Stimulated activated CD8-positive, alpha-beta memory T cell treated with anti-CD3 and anti-CD28 coated beads, Interleukin-4, amount 100 ng/mL, for 1 hour (primary cell): ENCODE data around the gene MAP3K21.

Experiments
- DNase-seq, 2 donors: peaks; one replicate each; pipeline ENCODE4 v3.0.0-alpha.2; 2020; ENCODE audit warnings: low read depth in 2 of 2, low spot score in 1 of 2

MAP3K21 gene

DNA sequence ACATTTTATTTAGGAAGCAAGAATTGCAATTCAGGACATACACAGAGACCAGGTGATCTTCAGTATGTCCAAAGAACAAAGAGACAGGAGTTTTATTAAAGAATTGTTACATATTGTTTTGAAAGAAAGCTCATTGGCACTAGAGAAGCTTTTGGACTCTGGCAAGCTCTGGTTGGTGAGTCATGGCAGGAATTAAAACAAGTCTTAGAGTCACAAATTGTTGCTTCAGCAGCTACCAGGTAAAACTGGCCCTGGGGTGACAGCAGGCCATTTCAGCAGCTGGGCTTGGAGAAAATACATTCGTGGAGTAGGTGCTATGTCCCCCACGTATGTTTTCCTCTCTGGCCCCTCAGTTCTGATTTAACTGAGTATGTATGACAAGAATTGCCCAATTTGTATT, 58.8 kb downstream of the MAP3K21 start:
- DNase-seq = no peak

DNA sequence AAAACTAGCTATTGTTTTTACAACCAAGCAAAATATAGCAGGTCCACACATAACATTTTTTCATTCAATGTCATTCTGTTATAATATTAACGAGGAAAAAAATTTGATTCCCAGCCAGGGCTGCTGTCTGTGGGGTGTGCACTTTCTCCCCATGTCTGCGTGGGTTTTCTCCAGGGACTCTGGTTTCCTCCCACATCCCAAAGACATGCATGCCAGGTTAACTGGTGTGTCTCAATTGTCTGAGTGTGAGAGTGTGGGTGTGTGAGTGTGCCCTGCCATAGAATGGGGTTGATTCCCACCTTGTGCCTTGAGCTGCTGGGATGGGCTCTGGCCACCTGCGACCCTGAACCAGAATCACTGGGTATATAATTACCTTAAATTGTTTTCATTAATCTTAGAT, 60.1 kb downstream of the MAP3K21 start:
- no peak for DNase-seq

DNA sequence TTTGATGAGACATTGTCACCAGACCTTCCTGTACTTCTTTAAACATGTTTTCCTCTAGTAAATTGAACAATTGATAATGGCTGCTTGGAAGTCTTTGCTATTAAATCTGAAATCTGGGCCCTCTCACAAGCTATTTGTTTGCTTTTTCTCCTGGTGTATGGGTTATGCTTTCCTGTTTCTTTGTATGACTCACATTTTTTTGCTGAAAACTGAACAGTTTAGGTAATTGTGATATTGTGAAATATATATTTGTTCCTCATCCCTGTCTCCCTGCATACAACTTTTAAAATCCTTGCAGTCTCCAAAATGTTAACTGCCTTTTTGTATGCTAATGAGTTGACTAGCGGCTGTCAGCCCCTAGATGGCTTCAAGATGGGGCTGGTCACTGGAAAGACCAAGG, 61.6 kb downstream of the MAP3K21 start:
- DNase-seq = no peak

- DNase-seq = no peak
Measured at GRCh38 chr1:233389893-233390292, 62.4 kb downstream of the MAP3K21 start.

DNA sequence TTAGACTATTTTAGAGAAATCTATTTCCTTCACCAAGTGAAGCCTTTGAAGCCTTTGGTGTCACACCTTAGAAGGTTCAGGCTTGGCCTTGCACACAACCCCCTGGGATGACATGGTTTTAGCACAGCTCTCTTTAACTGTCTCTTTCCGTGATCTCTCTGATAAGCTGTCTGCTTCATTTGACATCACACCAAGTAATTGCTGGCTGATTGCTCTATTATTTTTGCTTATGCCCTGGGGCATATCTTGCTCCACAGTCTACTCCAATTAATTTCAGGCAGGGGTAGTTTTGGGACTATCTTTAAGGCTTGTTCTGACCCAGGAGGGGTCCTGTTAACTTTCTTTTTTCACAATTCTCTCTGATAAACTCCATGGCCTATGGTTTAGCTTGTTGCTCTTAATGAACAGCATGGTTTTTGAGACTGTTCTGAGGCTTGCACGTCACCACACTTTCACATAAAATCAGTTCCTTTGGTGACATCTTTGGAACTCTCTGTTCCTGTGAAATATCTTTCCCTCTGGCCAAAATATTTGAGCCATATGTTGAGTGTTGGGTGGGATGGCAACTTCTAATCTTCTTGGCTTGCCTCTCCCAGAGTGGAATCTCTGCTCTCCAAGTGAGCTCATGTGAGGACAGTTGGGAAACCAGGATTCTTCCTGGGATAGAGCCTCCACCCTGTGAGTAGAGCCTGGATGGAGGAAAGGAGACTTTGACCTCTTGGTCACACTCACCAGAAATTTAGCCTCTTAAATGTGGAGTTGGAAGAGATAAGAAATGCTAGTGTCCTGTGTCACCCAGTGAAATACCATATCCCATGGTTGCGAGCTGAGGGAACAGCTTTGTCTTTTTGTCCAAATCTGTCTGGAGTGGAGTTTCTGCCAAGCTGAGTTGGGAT, 63.6 kb downstream of the MAP3K21 start:
- DNase-seq = no peak

DNA sequence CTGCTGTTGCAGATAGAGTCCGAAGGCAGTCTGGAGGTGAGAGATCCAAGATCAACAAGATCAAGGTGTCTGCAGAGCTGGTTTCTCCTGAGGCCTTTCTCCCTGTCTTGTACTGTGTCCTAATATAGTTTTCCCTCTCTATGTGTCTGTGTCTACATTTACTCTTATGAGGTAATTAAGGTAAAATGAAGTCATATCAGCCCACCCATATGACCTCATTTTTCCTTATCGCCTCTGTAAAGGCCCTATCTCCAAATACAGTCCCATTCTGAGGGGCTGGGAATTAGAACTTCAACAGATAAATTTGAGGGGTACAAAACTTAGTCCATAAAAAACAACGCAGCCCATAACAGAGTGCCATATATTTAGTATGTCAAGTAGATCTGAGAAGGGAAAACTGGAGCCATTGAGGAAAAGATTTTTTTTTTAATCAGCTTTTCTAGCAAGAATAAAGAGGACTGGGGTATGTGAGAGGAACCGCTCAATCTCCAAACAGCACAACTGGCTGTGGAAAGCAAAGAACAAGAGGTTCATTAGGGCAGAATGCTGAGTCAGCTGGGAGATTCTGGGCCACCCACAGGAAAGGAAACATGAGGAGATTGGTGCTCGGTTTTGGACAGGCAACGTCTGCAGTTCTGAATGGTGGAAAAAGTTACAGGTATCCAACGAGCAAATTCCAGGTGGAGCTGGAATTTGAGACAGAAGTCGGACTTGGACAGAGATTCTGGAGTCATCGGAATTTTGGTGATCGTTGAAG, 65.7 kb downstream of the MAP3K21 start:
- DNase-seq = no peak

DNA sequence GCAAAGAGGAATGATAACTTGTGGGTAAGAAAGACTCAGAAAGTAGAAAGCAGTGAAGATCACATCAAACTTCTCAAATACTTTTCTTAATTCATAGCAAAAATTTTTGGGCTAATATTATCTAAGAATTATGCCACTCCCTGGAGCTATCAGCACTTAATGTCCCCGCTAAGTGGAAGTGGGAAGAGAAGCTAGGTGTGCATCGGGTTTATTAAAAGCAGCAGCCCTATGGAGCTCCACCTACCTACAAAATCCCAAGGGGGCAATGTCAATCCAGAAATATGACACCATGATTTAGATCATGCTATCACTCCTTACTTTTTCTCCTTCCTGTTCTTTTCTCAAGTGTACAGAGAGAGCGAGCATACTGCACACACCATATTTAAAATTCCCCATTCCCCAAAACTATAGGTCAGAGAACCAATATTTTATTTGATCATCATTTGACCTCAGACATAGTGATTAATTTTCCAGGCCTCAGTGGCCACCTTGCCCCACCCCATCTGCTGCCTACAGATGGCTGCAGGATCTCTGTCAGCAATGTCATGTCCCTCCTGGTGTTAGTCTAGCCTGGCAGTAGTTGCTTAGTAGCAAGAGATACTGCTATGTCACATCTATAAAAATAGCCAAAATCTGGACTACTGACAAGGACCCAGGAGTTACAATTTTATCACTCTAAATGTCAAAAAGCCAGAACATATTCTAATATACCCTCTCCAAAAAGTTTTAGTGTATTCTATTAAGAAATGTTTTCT, 66.6 kb downstream of the MAP3K21 start:
- no peak for DNase-seq

DNA sequence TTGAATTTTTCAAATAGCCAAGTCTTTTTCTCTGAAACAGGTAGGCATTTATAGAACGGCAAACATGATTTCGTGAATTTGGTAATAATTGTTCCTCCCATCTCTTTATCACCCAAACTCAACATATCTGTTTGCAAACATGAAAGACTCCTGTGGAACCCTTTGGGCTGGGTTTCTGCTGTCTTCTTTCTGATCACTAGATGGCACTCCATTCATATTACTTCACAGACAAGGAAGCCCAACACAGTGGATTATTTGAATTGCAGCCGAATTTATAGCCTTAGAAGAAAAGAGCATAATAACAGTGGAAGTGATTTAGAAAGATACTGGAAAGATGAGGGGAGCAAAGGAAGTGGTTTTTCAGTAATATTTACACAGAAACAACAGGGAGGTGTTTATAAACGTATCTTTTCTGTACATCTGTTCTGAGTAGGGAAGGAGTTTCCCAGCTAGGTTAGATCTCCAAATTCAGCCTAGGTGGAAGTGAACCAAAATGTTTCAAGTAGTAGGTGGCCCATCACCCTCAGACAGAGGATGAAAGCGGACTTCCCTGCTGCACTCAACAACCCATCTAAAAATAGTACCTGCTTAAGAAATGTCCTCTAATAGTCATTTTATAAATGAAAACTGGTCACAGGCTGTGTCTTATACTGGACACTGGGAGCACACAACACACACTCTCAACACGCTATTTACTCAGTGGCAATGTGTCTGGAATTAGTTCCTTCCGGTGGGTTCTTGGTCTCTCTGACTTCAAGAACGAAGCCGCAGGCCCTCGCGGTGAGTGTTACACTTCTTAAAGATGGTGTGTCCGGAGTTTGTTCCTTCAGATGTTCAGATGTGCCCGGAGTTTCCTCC, 67.6 kb downstream of the MAP3K21 start:
- DNase-seq = no peak

DNA sequence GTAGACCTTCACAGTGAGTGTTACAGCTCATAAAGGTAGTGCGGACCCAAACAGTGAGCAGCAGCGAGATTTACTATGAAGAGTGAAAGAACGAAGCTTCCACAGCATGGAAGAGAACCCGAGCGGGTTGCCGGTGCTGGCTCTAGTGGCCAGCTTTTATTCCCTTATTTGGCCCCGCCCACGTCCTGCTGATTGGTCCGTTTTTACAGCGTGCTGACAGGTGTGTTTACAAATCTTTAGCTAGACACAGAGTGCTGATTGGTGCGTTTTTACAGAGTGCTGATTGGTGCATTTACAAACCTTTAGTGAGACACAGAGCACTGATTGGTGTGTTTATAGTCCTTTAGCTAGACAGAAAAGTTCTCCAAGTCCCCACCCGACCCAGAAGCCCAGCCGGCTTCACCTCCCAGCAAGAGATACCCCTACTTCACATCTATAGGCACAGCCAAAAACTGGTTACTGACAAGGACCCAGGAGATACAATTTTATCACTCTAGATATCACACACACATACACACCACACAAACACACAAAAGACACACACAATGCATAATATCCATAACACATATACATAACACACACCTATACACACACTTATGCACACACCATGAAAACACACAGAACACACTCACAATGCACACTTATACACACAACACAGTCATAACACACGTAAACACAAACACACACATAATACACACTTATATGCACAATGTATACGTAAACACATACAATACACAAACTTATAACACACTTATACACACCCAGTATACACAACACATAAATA, 68.5 kb downstream of the MAP3K21 start:
- DNase-seq = no peak

DNA sequence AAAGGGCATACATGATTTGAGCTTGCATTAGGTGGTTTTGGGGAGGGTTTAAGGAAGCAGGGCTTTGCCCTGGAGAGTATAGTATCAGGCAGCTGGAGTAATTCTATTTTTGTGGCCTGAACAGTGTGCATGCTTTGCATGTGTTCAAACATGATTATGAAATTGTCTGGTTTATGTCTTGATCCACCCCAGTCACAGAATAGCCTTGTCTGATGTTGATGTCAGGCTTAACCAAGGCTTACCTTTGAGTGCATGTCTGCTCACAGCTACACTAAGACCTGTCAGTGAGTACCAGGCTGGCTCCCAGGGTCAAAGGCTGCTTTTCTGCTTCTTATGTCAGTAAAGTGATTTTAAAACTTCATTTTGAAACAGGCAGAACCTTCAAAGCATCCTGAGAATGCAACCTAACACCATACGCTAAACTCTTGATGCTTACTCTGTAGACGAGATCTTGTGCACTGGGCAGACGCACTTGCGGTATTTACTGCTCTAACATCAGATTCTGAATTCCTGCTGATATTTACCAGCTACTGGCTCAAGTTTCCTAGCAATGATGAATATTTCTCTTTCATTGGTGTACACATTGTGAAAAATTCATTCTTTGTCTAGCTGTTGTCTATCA, 78.9 kb downstream of the MAP3K21 start:
- no peak for DNase-seq

- no peak for DNase-seq
Measured at GRCh38 chr1:233406994-233407631, 79.6 kb downstream of the MAP3K21 start.

DNA sequence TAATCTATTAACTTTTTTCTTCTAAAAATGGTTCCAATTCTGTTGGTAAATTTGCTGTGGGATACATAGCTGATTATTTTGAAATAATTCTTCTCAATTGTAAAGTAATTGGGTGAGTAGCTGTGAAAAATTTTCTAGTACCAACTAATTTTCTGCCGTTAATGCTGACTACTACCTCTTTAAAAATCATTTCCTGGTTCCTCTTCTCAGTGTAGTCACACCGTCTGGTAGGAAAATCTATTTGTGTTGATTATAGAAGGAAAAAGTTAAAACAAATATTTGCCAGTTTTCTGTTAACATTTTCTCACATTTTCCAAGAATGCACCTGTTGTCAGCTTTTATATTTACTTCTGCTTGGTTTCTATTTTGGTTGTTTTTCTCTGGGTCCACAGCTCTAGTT, 82.0 kb downstream of the MAP3K21 start:
- DNase-seq = no peak

- DNase-seq = no peak
Measured at GRCh38 chr1:233410906-233411305, 83.4 kb downstream of the MAP3K21 start.

GRCh38 chr1:233412812-233413211, 85.3 kb downstream of the MAP3K21 start:
- DNase-seq = no peak

DNA sequence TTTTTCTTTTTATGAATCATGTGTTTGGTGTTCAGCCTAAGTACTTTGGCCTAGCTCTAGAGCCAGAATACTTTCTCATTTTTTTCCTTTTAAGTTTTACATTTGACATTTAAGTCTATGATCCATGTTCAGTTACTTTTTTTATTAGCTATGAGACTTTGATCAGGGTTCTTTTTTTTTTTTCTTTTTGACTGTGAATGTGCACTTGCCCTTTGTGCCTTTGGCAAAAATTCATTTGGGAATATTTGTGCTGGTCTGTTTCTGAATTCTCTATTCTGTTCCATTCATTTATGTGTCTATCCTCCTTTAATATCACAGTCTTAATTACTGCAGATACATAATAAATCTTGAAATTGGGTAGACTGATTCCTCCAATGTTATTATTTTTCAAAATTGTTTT, 93.8 kb downstream of the MAP3K21 start:
- DNase-seq = no peak

DNA sequence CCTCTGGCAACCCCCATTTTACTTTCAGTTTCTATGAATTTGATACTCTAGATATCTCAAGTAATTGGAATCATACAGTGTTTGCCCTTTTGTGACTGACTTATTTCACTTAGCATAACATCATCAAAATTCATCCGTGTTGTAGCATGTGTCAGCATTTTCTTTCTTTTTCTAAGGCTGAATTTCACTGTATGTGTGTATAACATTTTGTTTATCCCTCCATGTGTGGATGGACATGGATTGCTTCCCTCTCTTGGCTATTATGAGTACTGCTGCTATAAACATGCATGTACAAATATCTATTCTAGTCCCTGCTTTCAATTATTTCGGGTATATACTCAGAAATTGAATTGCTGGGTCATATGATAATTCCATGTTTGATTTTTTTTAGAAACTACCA, 97.3 kb downstream of the MAP3K21 start:
- no peak for DNase-seq

- DNase-seq = no peak
Measured at GRCh38 chr1:233427907-233428306, 100.4 kb downstream of the MAP3K21 start.

DNA sequence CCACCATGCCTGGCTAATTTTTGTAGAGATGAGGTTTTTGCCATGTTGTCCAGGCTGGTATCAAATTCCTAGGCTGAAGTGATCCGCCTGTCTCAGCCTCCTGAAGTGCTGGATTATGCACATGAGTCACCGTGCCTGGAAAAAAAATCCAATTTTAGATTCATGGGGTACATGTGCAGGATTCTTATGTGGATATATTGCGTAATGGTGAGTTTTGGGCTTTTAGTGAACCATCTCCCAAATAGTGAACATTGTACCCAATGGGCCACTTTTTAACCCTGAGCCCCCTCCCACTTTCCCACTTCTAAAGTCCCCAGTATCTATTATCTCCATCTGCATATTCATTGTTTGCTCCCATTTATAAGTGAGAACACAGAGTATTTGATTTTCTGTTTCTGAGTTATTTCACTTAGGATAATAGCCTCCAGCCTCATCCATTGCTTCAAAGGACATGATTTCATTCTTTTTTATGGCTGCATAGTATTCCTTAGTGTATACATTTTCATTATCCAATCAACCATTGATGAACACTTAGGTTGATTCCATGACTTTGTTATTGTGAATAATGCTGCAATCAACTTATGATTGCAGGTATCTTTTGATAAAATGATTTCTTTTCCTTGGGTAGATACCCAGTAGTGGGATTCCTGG, 104.4 kb downstream of the MAP3K21 start:
- no peak for DNase-seq

DNA sequence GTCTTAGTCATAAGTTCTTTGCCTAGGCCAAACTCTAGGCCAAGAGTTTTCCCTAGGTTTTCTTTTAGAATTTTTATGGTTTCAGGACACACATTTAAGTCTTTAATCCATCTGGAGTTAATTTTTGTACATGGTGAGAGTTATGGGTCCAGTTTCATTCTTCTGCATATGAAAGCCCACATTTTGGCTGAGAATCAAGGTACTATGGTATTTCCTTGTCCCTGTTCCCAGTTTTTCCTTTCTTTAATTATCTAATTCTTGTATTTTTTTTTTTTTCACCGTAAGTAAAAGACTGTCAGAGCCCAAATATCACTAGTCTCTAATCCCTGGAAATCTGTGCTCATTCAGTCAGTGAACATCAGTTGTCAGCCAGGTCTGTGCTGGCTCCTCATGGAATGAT, 105.4 kb downstream of the MAP3K21 start:
- DNase-seq = no peak
